ENCODE data around the gene PSAP.

Gene PSAP

GRCh38 chr10:71782221-71782916 lies 68.7 kb downstream of the PSAP start:
- no peak for DNase-seq

- no peak for DNase-seq
Observed at GRCh38 chr10:71780719-71781118, 70.3 kb downstream of the PSAP start.

- no peak for DNase-seq
Observed at GRCh38 chr10:71780156-71780555, 70.9 kb downstream of the PSAP start.

GRCh38 chr10:71779641-71780040 lies 71.4 kb downstream of the PSAP start:
- no peak for DNase-seq

GRCh38 chr10:71778071-71778825 lies 72.8 kb downstream of the PSAP start:
- no peak for DNase-seq

GRCh38 chr10:71777213-71777985 lies 73.7 kb downstream of the PSAP start:
- DNase-seq: no peak

GRCh38 chr10:71776481-71776925 lies 74.5 kb downstream of the PSAP start:
- DNase-seq: no peak

GRCh38 chr10:71774916-71775702 lies 75.9 kb downstream of the PSAP start:
- DNase-seq: no peak

- peak; percentile 93 for DNase-seq
Observed at GRCh38 chr10:71773221-71773971, 77.7 kb downstream of the PSAP start, which contains the start of gene VSIR. Gene VSIR, minus strand, starts transcription at chr10:71773520. Its CDS starts 81 bp downstream, at chr10:71773439.

- no peak for DNase-seq
Observed at GRCh38 chr10:71772832-71773220, 78.2 kb downstream of the PSAP start.

GRCh38 chr10:71771821-71772617 lies 79.0 kb downstream of the PSAP start:
- DNase-seq: peak; percentile 58

- no peak for DNase-seq
Observed at GRCh38 chr10:71771204-71771603, 79.8 kb downstream of the PSAP start.

- DNase-seq: no peak
Observed at GRCh38 chr10:71770789-71771188, 80.3 kb downstream of the PSAP start.

- DNase-seq: no peak
Observed at GRCh38 chr10:71770255-71770654, 80.8 kb downstream of the PSAP start.

- DNase-seq: no peak
Observed at GRCh38 chr10:71769279-71769823, 81.7 kb downstream of the PSAP start.

- no peak for DNase-seq
Observed at GRCh38 chr10:71767420-71768035, 83.5 kb downstream of the PSAP start.

- DNase-seq: no peak
Observed at GRCh38 chr10:71766717-71767419, 84.2 kb downstream of the PSAP start.
